Activated T-helper 17 cell treated with anti-CD3 and anti-CD28 coated beads, Interleukin-2, amount 50 U/mL, for 72 hours (primary cell): ENCODE measurements around the gene SPNS2. TPM values are rescaled to one million over a fixed set of nuclear protein-coding genes. Genes with fewer than 3 reads are reported as not detected.

Source experiments
- ATAC-seq: fragments of 150-1000 bp; cut with Tn5 transposase; replicated peaks from 2 replicates; pipeline ENCODE4 v1.10.0; 2021; ENCODE audit warnings: mild to moderate bottlenecking, moderate library complexity
- H3K27ac Mint-ChIP-seq: one replicate; pipeline ENCODE4 v1.8.0; 2022; ENCODE audit warnings: mixed read lengths
- H3K27me3 Mint-ChIP-seq: one replicate; pipeline ENCODE4 v1.8.0; 2022; ENCODE audit warnings: mixed read lengths
- H3K36me3 Mint-ChIP-seq: one replicate; pipeline ENCODE4 v1.8.0; 2022; ENCODE audit warnings: low read depth, mild to moderate bottlenecking, mixed read lengths
- H3K4me1 Mint-ChIP-seq: one replicate; pipeline ENCODE4 v1.8.0; 2022; ENCODE audit warnings: mixed read lengths
- H3K4me3 Mint-ChIP-seq: one replicate; pipeline ENCODE4 v1.8.0; 2022; ENCODE audit warnings: mild to moderate bottlenecking, mixed read lengths
- H3K9me3 Mint-ChIP-seq: one replicate; pipeline ENCODE4 v1.8.0; 2022; ENCODE audit warnings: mixed read lengths
- total RNA-seq, 2 donors: library from RNA; stranded (reverse); gene quantifications; one replicate each; pipeline ENCODE4 v1.2.3, GENCODE V29; 2022

Gene SPNS2
- total RNA-seq, 2 donors from 2014 or later: 0.45 TPM; not detected in 1

GRCh38 chr17:4476511-4477070 lies 22.1 kb upstream of the SPNS2 start:
- peaks cover 17% of the 10 kb centered on the region for H3K4me1 Mint-ChIP-seq
- no peak for ATAC-seq
- no peak overlapping the region for H3K4me3 Mint-ChIP-seq
- H3K36me3 Mint-ChIP-seq: no peaks in the 10 kb centered on the region
- H3K9me3 Mint-ChIP-seq: no peaks in the 10 kb centered on the region
- no peak overlapping the region for H3K27ac Mint-ChIP-seq
- no peaks in the 10 kb centered on the region for H3K27me3 Mint-ChIP-seq

GRCh38 chr17:4477255-4477791 lies 21.4 kb upstream of the SPNS2 start:
- Mint-ChIP-seq H3K36me3 (no peaks in the 10 kb centered on the region), H3K4me1 (peaks cover 17% of the 10 kb centered on the region), H3K27me3 (no peaks in the 10 kb centered on the region), H3K4me3 (no peak overlapping the region), H3K27ac (no peak overlapping the region), H3K9me3 (no peaks in the 10 kb centered on the region)
- peak; percentile 89 for ATAC-seq

- H3K36me3 Mint-ChIP-seq: no peaks in the 10 kb centered on the region
- H3K27me3 Mint-ChIP-seq: no peaks in the 10 kb centered on the region
- H3K27ac Mint-ChIP-seq: no peak overlapping the region
- H3K4me1 Mint-ChIP-seq: peaks cover 17% of the 10 kb centered on the region
- H3K4me3 Mint-ChIP-seq: no peak overlapping the region
- no peak for ATAC-seq
- H3K9me3 Mint-ChIP-seq: no peaks in the 10 kb centered on the region
Observed at GRCh38 chr17:4478318-4478830, 20.3 kb upstream of the SPNS2 start.

- Mint-ChIP-seq H3K27ac (peak overlapping the region; percentile 66), H3K4me1 (peaks cover 17% of the 10 kb centered on the region), H3K27me3 (no peaks in the 10 kb centered on the region), H3K4me3 (no peak overlapping the region), H3K9me3 (no peaks in the 10 kb centered on the region), H3K36me3 (no peaks in the 10 kb centered on the region)
- no peak for ATAC-seq
Observed at GRCh38 chr17:4479340-4479981, 19.2 kb upstream of the SPNS2 start.

GRCh38 chr17:4479982-4480751 lies 18.5 kb upstream of the SPNS2 start:
- Mint-ChIP-seq H3K27me3 (no peaks in the 10 kb centered on the region), H3K4me1 (peaks cover 17% of the 10 kb centered on the region), H3K4me3 (peak overlapping the region; percentile 62), H3K9me3 (no peaks in the 10 kb centered on the region), H3K27ac (peak overlapping the region; percentile 66), H3K36me3 (no peaks in the 10 kb centered on the region)
- ATAC-seq: no peak

GRCh38 chr17:4480929-4481898 lies 17.5 kb upstream of the SPNS2 start:
- Mint-ChIP-seq H3K27ac (peak overlapping the region; percentile 89), H3K36me3 (no peaks in the 10 kb centered on the region), H3K9me3 (no peaks in the 10 kb centered on the region), H3K4me3 (peak overlapping the region; percentile 62), H3K27me3 (no peaks in the 10 kb centered on the region), H3K4me1 (peaks cover 24% of the 10 kb centered on the region)
- ATAC-seq: peak; percentile 58

- H3K9me3 Mint-ChIP-seq: no peaks in the 10 kb centered on the region
- H3K4me3 Mint-ChIP-seq: no peak overlapping the region
- no peak overlapping the region for H3K27ac Mint-ChIP-seq
- H3K4me1 Mint-ChIP-seq: peaks cover 25% of the 10 kb centered on the region
- no peak for ATAC-seq
- no peaks in the 10 kb centered on the region for H3K36me3 Mint-ChIP-seq
- no peaks in the 10 kb centered on the region for H3K27me3 Mint-ChIP-seq
Observed at GRCh38 chr17:4482338-4483011, 16.2 kb upstream of the SPNS2 start.

- H3K4me1 Mint-ChIP-seq: peaks cover 25% of the 10 kb centered on the region
- no peaks in the 10 kb centered on the region for H3K27me3 Mint-ChIP-seq
- H3K27ac Mint-ChIP-seq: no peak overlapping the region
- ATAC-seq: no peak
- no peaks in the 10 kb centered on the region for H3K36me3 Mint-ChIP-seq
- no peak overlapping the region for H3K4me3 Mint-ChIP-seq
- H3K9me3 Mint-ChIP-seq: no peaks in the 10 kb centered on the region
Observed at GRCh38 chr17:4483012-4483840, 15.5 kb upstream of the SPNS2 start.

- Mint-ChIP-seq H3K27ac (peak overlapping the region; percentile 93), H3K36me3 (no peaks in the 10 kb centered on the region), H3K4me1 (peaks cover 22% of the 10 kb centered on the region), H3K4me3 (peak overlapping the region; percentile 89), H3K27me3 (no peaks in the 10 kb centered on the region), H3K9me3 (no peaks in the 10 kb centered on the region)
- peak; percentile 97 for ATAC-seq
Observed at GRCh38 chr17:4485676-4486646, 12.7 kb upstream of the SPNS2 start.

GRCh38 chr17:4487296-4487695 lies 11.4 kb upstream of the SPNS2 start:
- Mint-ChIP-seq H3K4me3 (no peak overlapping the region), H3K36me3 (no peaks in the 10 kb centered on the region), H3K9me3 (no peaks in the 10 kb centered on the region), H3K27ac (no peak overlapping the region), H3K27me3 (no peaks in the 10 kb centered on the region), H3K4me1 (peaks cover 17% of the 10 kb centered on the region)
- ATAC-seq: no peak

- no peaks in the 10 kb centered on the region for H3K27me3 Mint-ChIP-seq
- no peaks in the 10 kb centered on the region for H3K36me3 Mint-ChIP-seq
- H3K4me1 Mint-ChIP-seq: peaks cover 21% of the 10 kb centered on the region
- ATAC-seq: no peak
- H3K9me3 Mint-ChIP-seq: no peaks in the 10 kb centered on the region
- no peak overlapping the region for H3K4me3 Mint-ChIP-seq
- no peak overlapping the region for H3K27ac Mint-ChIP-seq
Observed at GRCh38 chr17:4487820-4488716, 10.6 kb upstream of the SPNS2 start.
